H1 (cell line): ENCODE results near the gene PLCB1. TPM values are rescaled to one million over a fixed set of nuclear protein-coding genes. Genes with fewer than 3 reads are reported as not detected.

Source experiments
- CTCF ChIA-PET: fragments of 300-600 bp; sonication (Branson Sonifier 250); formaldehyde crosslinking; loops from one replicate; lab custom pipeline; 2021; ENCODE audit not compliant: partially characterized antibody; lab: Charles Lee
- POLR2A ChIA-PET: fragments of 300-600 bp; sonication (Branson Sonifier 250); formaldehyde crosslinking; loops from one replicate; lab custom pipeline; 2021; ENCODE audit warnings: inconsistent platforms; ENCODE audit not compliant: partially characterized antibody; lab: Charles Lee
- DNase-seq, 2 experiments: peaks; one replicate each; pipeline versions ENCODE4 v3.0.0 to v3.0.0-alpha.2; 2010 to 2022; ENCODE audit warnings: low spot score in 2 of 2, low read depth in 1 of 2, mixed read lengths in 1 of 2
- FAIRE-seq: peaks from 2 replicates; lab custom pipeline; 2011; peaks lifted over from hg19 to GRCh38; lab: Jason Lieb, UNC
- H2AFZ ChIP-seq: 2 replicates; pipeline ENCODE4 v1.8.1; 2012; ENCODE audit warnings: low read length, inconsistent platforms
- H2AK5ac ChIP-seq: 2 replicates; pipeline ENCODE4 v1.6.1; 2013; ENCODE audit warnings: low read depth, low read length
- H2BK120ac ChIP-seq: replicated peaks from 2 replicates; pipeline ENCODE3; 2013; ENCODE audit warnings: low read depth, low read length, inconsistent platforms
- H2BK12ac ChIP-seq: 2 replicates; pipeline ENCODE4 v1.6.1; 2013; ENCODE audit warnings: low read depth, low read length
- H2BK15ac ChIP-seq: 2 replicates; pipeline ENCODE4 v1.6.1; 2013; ENCODE audit warnings: low read length
- H2BK20ac ChIP-seq: 2 replicates; pipeline ENCODE4 v1.6.1; 2013; ENCODE audit warnings: low read length
- H2BK5ac ChIP-seq: 2 replicates; pipeline ENCODE4 v1.6.1; 2013; ENCODE audit warnings: low read depth, low read length
- H3K14ac ChIP-seq: 2 replicates; pipeline ENCODE4 v1.6.1; 2013; ENCODE audit warnings: inconsistent platforms; ENCODE audit not compliant: insufficient read length
- H3K18ac ChIP-seq: 2 replicates; pipeline ENCODE4 v1.6.1; 2013; ENCODE audit warnings: low read length; ENCODE audit errors: extremely low read depth
- H3K23ac ChIP-seq: 2 replicates; pipeline ENCODE4 v1.6.1; 2013; ENCODE audit warnings: inconsistent platforms; ENCODE audit not compliant: insufficient read length
- H3K23me2 ChIP-seq: 2 replicates; pipeline ENCODE4 v1.6.1; 2013; ENCODE audit warnings: low read depth, low read length
- H3K27ac ChIP-seq: 2 replicates; pipeline ENCODE4 v1.6.1; 2011; ENCODE audit warnings: low read depth, low read length, inconsistent platforms
- H3K27me3 ChIP-seq, 4 experiments: replicated peaks in 1 of 4; 1 replicate in 1 of 4; 2 replicates in 3 of 4; pipeline versions ENCODE4 v1.6.1 to v1.8.1; 2011 to 2013; ENCODE audit warnings: low read length in 3 of 4, mild to moderate bottlenecking in 3 of 4, inconsistent platforms in 2 of 4, mixed read lengths in 2 of 4, moderate library complexity in 1 of 4; ENCODE audit not compliant: control insufficient read depth in 3 of 4, insufficient read depth in 3 of 4; ENCODE audit errors: extremely low read depth in 1 of 4
- H3K36me3 ChIP-seq, 4 experiments: 2 replicates each; pipeline versions ENCODE4 v1.6.1 to v1.8.1; 2011 to 2013; ENCODE audit warnings: mild to moderate bottlenecking in 4 of 4, low read length in 3 of 4, moderate library complexity in 2 of 4, control low read depth in 1 of 4, inconsistent platforms in 1 of 4; ENCODE audit not compliant: insufficient read depth in 4 of 4, control insufficient read depth in 2 of 4
- H3K4ac ChIP-seq: replicated peaks from 2 replicates; pipeline ENCODE3; 2013; ENCODE audit warnings: low read length, low read depth, mixed read lengths, inconsistent platforms; ENCODE audit not compliant: insufficient read length
- H3K4me1 ChIP-seq, 4 experiments: replicated peaks in 1 of 4; 1 replicate in 1 of 4; 2 replicates in 3 of 4; pipeline versions ENCODE4 v1.6.1 to v1.8.1; 2011 to 2013; ENCODE audit warnings: low read length in 3 of 4, inconsistent platforms in 2 of 4, mixed read lengths in 1 of 4; ENCODE audit not compliant: insufficient read depth in 4 of 4, control insufficient read depth in 3 of 4
- H3K4me2 ChIP-seq, 2 experiments: 2 replicates each; pipeline versions ENCODE4 v1.6.1 to v1.8.1; 2011 to 2013; ENCODE audit warnings: low read depth in 2 of 2, low read length in 2 of 2, control low read depth in 1 of 2, inconsistent platforms in 1 of 2, mild to moderate bottlenecking in 1 of 2; ENCODE audit not compliant: insufficient read depth in 1 of 2
- H3K4me3 ChIP-seq, 4 experiments: fragments of 200-600, 300-600 bp in 1 of 4; sonication (generic), shearing (Covaris generic), sonication (Bioruptor Twin) in 1 of 4; 2 replicates each; pipeline versions ENCODE4 v1.5.1 to v1.8.1; 2011 to 2016; ENCODE audit warnings: low read length in 4 of 4, low read depth in 3 of 4, control low read depth in 2 of 4, inconsistent platforms in 2 of 4, mild to moderate bottlenecking in 2 of 4, mixed read lengths in 1 of 4, moderate library complexity in 1 of 4; ENCODE audit not compliant: insufficient read depth in 2 of 4; ENCODE audit errors: extremely low read depth in 1 of 4
- H3K56ac ChIP-seq: replicated peaks from 2 replicates; pipeline ENCODE3; 2013; ENCODE audit warnings: low read depth, mild to moderate bottlenecking, mixed read lengths, low read length, inconsistent platforms; ENCODE audit not compliant: insufficient read length
- H3K79me1 ChIP-seq: 2 replicates; pipeline ENCODE4 v1.6.1; 2013; ENCODE audit warnings: low read depth, low read length, control low read depth
- H3K79me2 ChIP-seq, 2 experiments: 2 replicates each; pipeline versions ENCODE4 v1.6.1 to v1.8.1; 2012 to 2013; ENCODE audit warnings: low read length in 2 of 2, mild to moderate bottlenecking in 2 of 2, inconsistent platforms in 1 of 2; ENCODE audit not compliant: insufficient read depth in 2 of 2, control insufficient read depth in 1 of 2
- H3K9ac ChIP-seq, 4 experiments: replicated peaks in 1 of 4; 1 replicate in 1 of 4; 2 replicates in 3 of 4; pipeline versions ENCODE4 v1.6.1 to v1.8.1; 2011 to 2013; ENCODE audit warnings: low read depth in 3 of 4, low read length in 3 of 4, control low read depth in 2 of 4, mild to moderate bottlenecking in 2 of 4, moderate library complexity in 2 of 4, inconsistent platforms in 1 of 4; ENCODE audit errors: extremely low read depth in 1 of 4
- H3K9me3 ChIP-seq, 2 experiments: 2 replicates each; pipeline versions ENCODE4 v1.6.1 to v1.8.1; 2012 to 2013; ENCODE audit warnings: mild to moderate bottlenecking in 2 of 2, moderate library complexity in 2 of 2, control low read depth in 1 of 2, inconsistent platforms in 1 of 2, low read depth in 1 of 2, low read length in 1 of 2, mixed read lengths in 1 of 2; ENCODE audit not compliant: insufficient read depth in 2 of 2
- H4K20me1 ChIP-seq, 2 experiments: replicated peaks in 1 of 2; 2 replicates each; pipeline versions ENCODE3 to v1.8.1; 2011 to 2013; ENCODE audit warnings: inconsistent platforms in 2 of 2, low read length in 2 of 2, mild to moderate bottlenecking in 1 of 2; ENCODE audit not compliant: insufficient read depth in 2 of 2, control insufficient read depth in 1 of 2
- H4K5ac ChIP-seq: 2 replicates; pipeline ENCODE4 v1.6.1; 2013; ENCODE audit warnings: low read length, low read depth, mixed read lengths, inconsistent platforms; ENCODE audit not compliant: insufficient read length
- H4K8ac ChIP-seq: 2 replicates; pipeline ENCODE4 v1.8.0; 2013; ENCODE audit warnings: mild to moderate bottlenecking, moderate library complexity, low read length, inconsistent platforms; ENCODE audit not compliant: insufficient read depth; ENCODE audit errors: extremely low read depth
- H4K91ac ChIP-seq: replicated peaks from 2 replicates; pipeline ENCODE3; 2013; ENCODE audit warnings: low read length, mixed read lengths, inconsistent platforms; ENCODE audit not compliant: insufficient read length
- BRCA1 ChIP-seq: IDR thresholded peaks from 2 replicates; pipeline ENCODE4 v1.6.1; 2012; ENCODE audit warnings: low read depth, low read length, improper control_type of control experiment
- CBX8 ChIP-seq: fragments of 300-800, 300-1000 bp; sonication (generic); IDR thresholded peaks from 2 replicates; pipeline ENCODE4 v1.7.1; 2016; ENCODE audit warnings: low read depth, low read length, borderline replicate concordance
- CTCF ChIP-seq, 3 experiments: IDR thresholded peaks; 1 replicate in 2 of 3; 2 replicates in 1 of 3; pipeline versions ENCODE4 v1.5.1 to v1.6.1; 2011; ENCODE audit warnings: low read length in 3 of 3, mild to moderate bottlenecking in 3 of 3, inconsistent platforms in 2 of 3, low read depth in 1 of 3, moderate library complexity in 1 of 3; ENCODE audit not compliant: insufficient read depth in 1 of 3; ENCODE audit errors: control extremely low read depth in 1 of 3
- EZH2 ChIP-seq: fragments of 200-600 bp; sonication (generic); IDR thresholded peaks from 2 replicates; pipeline ENCODE4 v1.7.1; 2012; ENCODE audit warnings: low read depth, mild to moderate bottlenecking, moderate library complexity, low read length, inconsistent platforms; ENCODE audit not compliant: severe bottlenecking
- HDAC6 ChIP-seq: IDR thresholded peaks from one replicate; pipeline ENCODE4 v1.7.1; 2012; ENCODE audit warnings: low read depth, mild to moderate bottlenecking, inconsistent platforms, low read length, moderate library complexity
- KDM1A ChIP-seq: fragments of 200-600, 300-600 bp; sonication (generic); IDR thresholded peaks from 2 replicates; pipeline ENCODE4 v1.7.1; 2016; ENCODE audit warnings: mild to moderate bottlenecking, low read length, borderline replicate concordance
- KDM4A ChIP-seq: IDR thresholded peaks from one replicate; pipeline ENCODE4 v1.7.1; 2012; ENCODE audit warnings: low read depth, mild to moderate bottlenecking, moderate library complexity, low read length, inconsistent platforms; ENCODE audit not compliant: severe bottlenecking
- POLR2A ChIP-seq, 2 experiments: IDR thresholded peaks; 1 replicate in 1 of 2; 2 replicates in 1 of 2; pipeline ENCODE4 v1.6.1; 2011; ENCODE audit warnings: low read depth in 2 of 2, low read length in 2 of 2, mild to moderate bottlenecking in 2 of 2; ENCODE audit errors: control extremely low read depth in 1 of 2
- RNF2 ChIP-seq: fragments of 200-900, 300-1000 bp; sonication (generic); IDR thresholded peaks from 2 replicates; pipeline ENCODE4 v1.7.1; 2016; ENCODE audit warnings: borderline replicate concordance, low read depth, mild to moderate bottlenecking, antibody characterized with exemption, low read length; ENCODE audit not compliant: poor library complexity, severe bottlenecking; ENCODE audit errors: missing control alignments
- RXRA ChIP-seq: IDR thresholded peaks from 2 replicates; pipeline ENCODE4 v1.6.1; 2011; ENCODE audit warnings: low read depth, mild to moderate bottlenecking, low read length, moderate library complexity; ENCODE audit not compliant: insufficient read depth
- SP4 ChIP-seq: IDR thresholded peaks from 2 replicates; pipeline ENCODE4 v1.6.1; 2012; ENCODE audit warnings: low read length, inconsistent platforms
- WGBS, 2 experiments: shearing (Covaris generic) in 1 of 2; methylation state at CpG; one replicate each; pipeline versions ENCODE4 v1.1.6 to v1.1.7; 2013 to 2015; ENCODE audit warnings: low lambda C conversion rate in 2 of 2, mixed read lengths in 2 of 2, inconsistent platforms in 1 of 2, low coverage in 1 of 2, missing lambda C conversion rate in 1 of 2; ENCODE audit not compliant: insufficient replicate concordance in 2 of 2, insufficient coverage in 1 of 2, insufficient read length in 1 of 2; ENCODE audit errors: extremely low coverage in 1 of 2, missing lambda C conversion rate in 1 of 2; 5-methylcytosine and 5-hydroxymethylcytosine counted together
- polyA plus RNA-seq, 7 experiments: library from polyadenylated mRNA; depleted of rRNA in 3 of 7; stranded (reverse) in 5 of 7; unstranded in 2 of 7; fragments of >200 nt in 5 of 7; fragments of 200-250 nt in 2 of 7; gene quantifications; 1 replicate in 5 of 7; 2 replicates in 1 of 7; 4 replicates in 1 of 7; pipeline versions ENCODE4 v1.2.1 to v1.2.3, GENCODE V29; 2011 to 2013; ENCODE audit warnings: missing spikeins in 2 of 7, mixed read lengths in 2 of 7
- total RNA-seq: library from RNA; stranded (reverse); fragmentation: NEBNext Ultra II Directional; extraction: Animal tissue kit (Norgen Biotek cat#: 25700); gene quantifications from 2 replicates; pipeline ENCODE4 v1.2.1, GENCODE V29; 2021

PLCB1 gene
- total and polyA plus RNA-seq, 2 of the 8 experiments (the other 6 are each of a cell fraction or from before 2014, with no cell fraction given) = 2.6 to 9.1 TPM

GRCh38 chr20:8670893-8671215, 538.8 kb downstream of the PLCB1 start:
- DNase-seq = no peak
- Histone ChIP-seq H2BK12ac (no peak overlapping the region), H3K4me3 (no peak overlapping the region), H3K27ac (no peak overlapping the region), H2BK20ac (no peak overlapping the region), H3K36me3 (no peaks in the 10 kb centered on the region), H4K5ac (no peak overlapping the region), H3K79me2 (no peaks in the 10 kb centered on the region), H3K4me1 (no peaks in the 10 kb centered on the region), H4K8ac (no peak overlapping the region), H2BK120ac (no peak overlapping the region), H3K14ac (no peak overlapping the region), H3K9ac (no peak overlapping the region), H3K56ac (no peak overlapping the region), H3K79me1 (no peaks in the 10 kb centered on the region), H3K4ac (no peak overlapping the region), H2AK5ac (no peak overlapping the region), H3K9me3 (no peaks in the 10 kb centered on the region), H2BK5ac (no peak overlapping the region), H4K20me1 (no peaks in the 10 kb centered on the region), H3K27me3 (peaks cover 0 to 1% (median 0%) of the 10 kb centered on the region in 4 experiments; a peak in 1 of 7 replicates), H2BK15ac (no peak overlapping the region), H3K18ac (no peak overlapping the region), H2AFZ (no peak overlapping the region), H3K23ac (no peak overlapping the region), H3K4me2 (no peak overlapping the region), H3K23me2 (no peaks in the 10 kb centered on the region), H4K91ac (no peak overlapping the region)
- ChIA-PET POLR2A (no interaction called here), CTCF (interaction anchor here (1.0 to 2.7 kb wide), 5 partner anchors 9 to 735 kb away, joined by 3 to 7 read pairs (median 4); no protein-coding TSS in a partner anchor)
- no peak for FAIRE-seq
- 80% methylated on average over 3 of the region's 3 CpGs; no CpG with 5 or more reads in 1 of the 2 experiments for WGBS, 2 experiments
- TF ChIP-seq POLR2A (IDR thresholded peaks at IDR 0.05; ENCODE audit: control extremely low read depth in 1 of 2, low read depth in 2 of 2, low read length in 2 of 2) (no peak), KDM4A (no peak), EZH2 (no peak), HDAC6 (no peak), RXRA (no peak), KDM1A (no peak), CTCF (IDR thresholded peaks at IDR 0.05; ENCODE audit: control extremely low read depth in 1 of 3, insufficient read depth in 1 of 3, low read depth in 1 of 3, low read length in 3 of 3) (no peak), CBX8 (no peak), RNF2 (no peak), BRCA1 (no peak), SP4 (no peak)
